Activated naive CD4-positive, alpha-beta T cell treated with Interleukin-2 at 50 U/mL for 16 hours (primary cell): ENCODE measurements around the gene ONECUT1.

ENCODE experiments used
- DNase-seq: peaks from one replicate; pipeline ENCODE4 v3.0.0-alpha.2; 2020

ONECUT1 gene

DNA sequence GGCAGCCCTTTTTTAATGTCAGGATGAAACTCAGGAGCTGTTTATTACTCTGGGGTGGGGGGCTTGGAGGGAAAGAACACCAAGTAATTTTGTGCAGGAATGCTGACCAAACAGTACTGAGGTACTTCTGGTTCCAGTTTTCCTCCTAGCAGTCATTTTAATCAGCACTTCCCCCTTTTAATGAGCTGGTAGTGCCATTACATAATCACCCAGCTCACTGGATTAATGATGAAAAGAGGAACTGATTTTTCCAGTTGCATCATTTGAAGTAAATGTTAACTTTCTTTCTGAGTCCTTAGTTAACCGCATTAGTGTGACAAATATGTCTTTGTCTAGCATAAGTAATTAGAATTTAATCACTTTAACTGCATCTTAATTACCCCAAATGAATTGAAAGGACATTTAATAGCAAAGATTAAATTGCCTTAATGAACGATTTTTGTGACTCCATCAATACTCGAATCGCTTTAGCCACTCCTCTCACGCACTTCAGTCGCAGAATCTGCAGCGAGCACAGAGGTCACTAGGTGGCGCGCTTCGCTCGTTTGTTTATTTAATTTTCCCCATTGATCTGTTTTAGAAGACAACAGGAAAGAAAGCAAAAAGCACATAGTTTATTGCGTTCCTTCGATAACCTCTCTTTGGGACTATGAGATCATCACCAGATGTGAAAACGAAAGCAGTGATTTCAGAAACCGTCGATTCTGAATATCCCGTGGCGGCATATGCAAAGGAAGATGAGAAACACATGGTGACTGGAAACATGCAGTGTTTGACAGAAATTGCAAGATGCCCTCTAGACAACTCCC is 9.8 kb downstream of the ONECUT1 start:
- peak; percentile 76 for DNase-seq

DNA sequence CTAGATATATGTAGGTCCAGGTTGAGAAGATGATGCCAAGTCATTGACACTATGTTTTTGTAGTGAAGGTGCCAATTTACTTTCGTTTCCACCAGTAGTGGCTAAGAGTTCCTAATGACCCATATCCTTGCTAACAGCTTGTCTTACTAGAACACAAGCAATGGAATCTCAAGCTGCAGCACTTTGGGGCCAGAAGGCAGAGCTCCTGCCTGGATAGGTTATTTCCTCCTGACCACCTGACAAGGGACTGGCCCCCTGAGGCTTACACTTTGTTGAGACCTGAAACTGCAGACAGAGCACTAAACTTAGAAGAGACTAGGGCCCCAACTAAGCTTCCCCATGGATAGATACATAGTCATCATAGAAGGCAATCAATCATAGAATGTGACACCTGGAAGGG is 11.7 kb downstream of the ONECUT1 start:
- DNase-seq: no peak

DNA sequence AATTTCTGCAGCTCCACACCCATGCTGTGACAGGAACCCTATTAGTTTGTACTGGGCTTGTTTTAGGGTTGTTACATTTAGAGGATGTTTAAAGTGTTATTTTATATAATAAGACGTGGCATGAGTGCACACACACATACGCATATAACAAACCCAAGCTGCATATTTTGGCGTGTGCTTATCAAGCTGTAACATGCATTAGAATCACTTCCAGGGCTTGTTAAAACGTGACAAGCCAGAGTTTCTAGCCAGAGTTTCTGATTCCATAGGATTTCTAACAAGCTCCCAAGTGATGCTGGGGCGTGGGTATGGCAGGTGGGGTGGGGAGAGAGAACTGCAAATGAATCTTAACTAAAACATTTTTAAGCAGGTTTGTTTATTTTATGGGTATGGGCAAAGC is 17.4 kb downstream of the ONECUT1 start:
- no peak for DNase-seq

DNA sequence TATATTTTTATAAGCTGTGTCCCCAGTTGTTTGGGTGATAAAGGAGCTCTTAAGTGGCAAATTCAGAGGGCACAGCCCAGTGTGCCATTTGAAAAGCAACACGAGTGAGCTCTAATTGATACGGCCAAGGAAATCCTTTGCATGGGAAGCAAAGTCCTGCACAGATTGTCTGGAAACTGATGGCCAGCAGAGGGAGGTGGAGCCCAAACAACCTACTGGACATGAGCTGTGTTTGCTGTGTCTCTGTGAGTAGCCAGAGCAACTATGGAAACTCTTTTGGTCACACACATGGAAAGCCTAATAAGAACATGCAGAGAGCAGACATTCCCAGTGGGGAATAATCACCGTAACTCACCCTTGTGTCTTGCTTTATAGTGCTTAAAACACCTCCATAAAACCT is 24.4 kb downstream of the ONECUT1 start:
- no peak for DNase-seq

DNA sequence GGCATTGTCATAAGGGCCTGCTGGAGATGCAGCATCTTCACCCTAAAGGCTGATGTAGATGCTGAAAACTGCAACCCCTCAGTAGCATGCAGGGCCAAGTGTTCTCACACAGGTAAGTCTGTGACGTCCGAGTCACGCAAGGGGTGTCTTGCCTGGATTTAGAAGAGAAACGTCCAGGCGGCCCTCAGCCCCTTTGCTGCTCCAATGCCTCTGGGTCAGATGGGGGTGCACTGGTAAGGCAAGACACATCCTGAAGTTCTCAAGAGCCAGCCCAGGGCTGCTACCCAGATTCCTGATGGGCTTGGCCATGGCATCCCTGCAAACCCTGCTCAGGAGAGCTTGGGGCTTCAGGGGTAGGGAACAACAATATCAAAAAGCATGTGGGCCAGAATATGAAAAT is 25.4 kb downstream of the ONECUT1 start:
- no peak for DNase-seq

DNA sequence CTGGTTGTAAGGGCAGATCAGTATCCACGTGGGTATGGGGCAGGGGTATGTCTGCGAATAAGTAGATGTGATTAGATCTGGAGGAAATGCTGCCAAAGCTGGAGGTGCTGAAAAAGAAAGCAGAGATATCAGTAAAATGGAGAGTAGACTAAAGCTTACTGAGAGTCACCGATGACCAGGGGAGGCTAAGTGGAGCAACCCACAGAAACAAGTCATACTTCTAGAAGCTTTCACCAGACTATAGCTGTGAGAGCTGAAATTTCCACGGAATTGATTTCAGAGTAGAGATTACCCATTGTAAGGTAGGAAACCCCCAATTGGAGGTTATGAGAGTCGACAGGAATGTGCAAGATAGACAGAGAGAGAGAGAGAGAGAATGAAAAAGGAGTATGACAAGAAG is 27.5 kb downstream of the ONECUT1 start:
- DNase-seq: no peak

DNA sequence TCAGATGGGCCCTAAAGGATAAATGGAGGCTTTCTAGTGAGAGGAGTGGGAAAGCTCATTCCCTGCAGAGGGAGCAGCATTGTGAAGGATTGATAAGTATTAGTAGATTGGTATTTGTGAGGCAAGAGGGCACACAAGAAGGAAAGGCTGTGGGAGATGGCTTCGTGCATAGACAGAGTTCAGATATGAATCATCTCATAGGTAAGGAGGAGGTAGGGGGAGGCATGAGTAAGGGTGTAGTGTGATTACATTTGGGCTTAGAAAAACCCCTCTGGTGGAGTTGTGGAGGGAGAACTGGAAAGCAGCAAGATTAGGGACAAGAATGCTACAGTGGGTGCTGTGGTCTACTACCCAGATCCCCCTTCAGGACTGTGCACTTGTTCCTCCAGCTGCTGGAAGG is 29.6 kb downstream of the ONECUT1 start:
- no peak for DNase-seq

DNA sequence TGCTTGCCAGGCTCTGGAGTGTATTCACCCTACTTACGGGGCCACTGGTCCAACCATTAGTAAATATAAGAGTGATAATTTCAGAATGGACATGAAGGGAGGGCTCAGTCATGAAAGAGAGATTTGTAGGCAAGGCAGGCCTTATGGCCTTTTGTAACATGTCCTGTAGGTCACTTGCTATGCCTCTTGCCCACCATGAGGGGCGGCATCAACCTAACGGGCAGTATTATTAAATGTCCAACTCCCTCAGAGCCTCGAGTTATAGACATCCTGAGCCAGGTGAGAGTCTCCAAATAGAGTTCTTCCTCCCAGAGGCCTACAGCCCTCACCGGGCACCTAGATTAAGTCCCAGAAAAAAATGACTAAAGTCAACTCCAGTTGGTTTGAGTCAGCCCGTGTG is 30.2 kb downstream of the ONECUT1 start:
- no peak for DNase-seq

DNA sequence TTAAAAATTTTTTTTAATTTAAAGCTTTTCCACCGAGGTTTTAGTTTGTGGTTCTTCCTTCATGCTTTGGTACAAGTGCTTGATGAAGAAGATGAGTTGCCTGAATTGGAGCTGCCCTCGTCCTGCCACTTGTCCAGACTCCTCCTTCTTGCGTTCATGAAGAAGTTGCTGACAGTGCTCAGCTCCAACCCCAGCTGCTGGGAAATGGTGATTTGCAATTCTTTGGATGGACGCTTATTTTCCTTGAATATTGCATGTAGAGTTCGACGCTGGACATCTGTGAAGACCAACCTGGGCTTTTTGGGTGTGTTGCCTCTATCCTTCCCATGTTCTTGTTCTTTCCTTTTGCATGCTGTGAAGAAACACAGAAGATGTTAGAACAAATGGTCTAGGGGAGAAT is 32.6 kb downstream of the ONECUT1 start:
- DNase-seq: no peak

DNA sequence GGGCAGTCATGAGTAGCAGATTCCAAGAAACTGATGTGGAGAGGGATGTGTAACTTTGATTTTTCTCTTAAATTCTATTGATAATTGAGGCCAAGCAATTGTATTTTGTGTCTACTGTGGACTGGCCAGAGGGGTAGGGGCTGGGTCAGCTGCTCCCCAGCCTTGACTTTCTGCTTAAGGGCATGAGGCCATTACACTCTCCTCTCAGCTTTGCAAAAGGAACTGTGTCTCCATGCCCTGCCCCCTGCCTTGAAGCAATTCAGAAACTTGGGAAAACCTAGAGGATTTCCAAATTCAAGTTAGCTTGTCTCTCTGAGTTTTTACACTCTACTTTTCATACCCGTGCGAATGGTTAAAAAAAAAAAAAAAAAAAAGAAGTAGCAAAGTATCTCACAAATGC is 38.6 kb downstream of the ONECUT1 start:
- DNase-seq: no peak

DNA sequence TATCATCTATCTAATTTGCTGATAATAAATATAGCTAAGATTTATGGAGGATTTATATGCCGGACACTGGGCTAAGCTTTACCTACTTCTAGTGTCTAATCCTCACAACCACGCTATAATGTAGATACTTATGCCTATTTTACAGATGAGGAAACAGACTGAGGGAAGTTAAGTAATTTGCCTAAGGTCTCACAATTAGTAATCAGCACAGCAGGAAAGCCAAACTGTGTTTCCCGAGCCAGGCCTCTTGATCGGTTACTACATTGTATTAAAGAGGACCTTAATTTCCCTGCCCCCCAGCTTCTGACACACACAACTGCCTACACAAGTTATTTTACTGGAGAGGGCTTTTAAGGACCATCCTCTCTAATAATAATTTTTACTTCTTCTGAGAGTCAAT is 40.9 kb downstream of the ONECUT1 start:
- no peak for DNase-seq

DNA sequence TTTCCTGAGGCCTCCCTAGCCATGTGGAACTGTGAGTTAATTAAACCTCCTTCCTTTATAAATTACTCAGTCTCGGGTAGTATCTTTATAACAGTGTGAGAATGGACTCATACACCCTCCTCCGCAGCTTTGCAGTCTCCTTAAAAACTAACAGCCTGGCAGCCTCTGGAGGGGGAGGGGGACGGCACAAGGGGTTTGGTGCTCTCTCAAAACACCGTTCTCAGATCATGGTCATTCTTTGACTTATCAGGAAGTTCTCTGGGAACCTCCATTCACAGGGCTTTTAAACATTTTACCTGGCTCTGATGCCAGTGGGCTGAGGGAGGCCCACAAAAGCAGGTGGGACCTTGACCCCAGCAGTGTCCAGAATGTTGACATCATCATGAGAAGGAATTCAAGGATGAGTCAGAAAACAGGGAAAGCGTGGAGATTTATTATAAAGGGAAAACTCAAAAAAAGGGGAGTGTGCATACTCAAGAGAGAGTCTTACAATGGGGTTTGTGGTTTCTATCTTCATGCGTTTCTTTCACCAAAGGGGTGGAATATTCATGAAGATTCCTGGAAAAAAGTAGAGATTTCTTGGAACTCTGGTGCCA is 43.9 kb downstream of the ONECUT1 start:
- no peak for DNase-seq

DNA sequence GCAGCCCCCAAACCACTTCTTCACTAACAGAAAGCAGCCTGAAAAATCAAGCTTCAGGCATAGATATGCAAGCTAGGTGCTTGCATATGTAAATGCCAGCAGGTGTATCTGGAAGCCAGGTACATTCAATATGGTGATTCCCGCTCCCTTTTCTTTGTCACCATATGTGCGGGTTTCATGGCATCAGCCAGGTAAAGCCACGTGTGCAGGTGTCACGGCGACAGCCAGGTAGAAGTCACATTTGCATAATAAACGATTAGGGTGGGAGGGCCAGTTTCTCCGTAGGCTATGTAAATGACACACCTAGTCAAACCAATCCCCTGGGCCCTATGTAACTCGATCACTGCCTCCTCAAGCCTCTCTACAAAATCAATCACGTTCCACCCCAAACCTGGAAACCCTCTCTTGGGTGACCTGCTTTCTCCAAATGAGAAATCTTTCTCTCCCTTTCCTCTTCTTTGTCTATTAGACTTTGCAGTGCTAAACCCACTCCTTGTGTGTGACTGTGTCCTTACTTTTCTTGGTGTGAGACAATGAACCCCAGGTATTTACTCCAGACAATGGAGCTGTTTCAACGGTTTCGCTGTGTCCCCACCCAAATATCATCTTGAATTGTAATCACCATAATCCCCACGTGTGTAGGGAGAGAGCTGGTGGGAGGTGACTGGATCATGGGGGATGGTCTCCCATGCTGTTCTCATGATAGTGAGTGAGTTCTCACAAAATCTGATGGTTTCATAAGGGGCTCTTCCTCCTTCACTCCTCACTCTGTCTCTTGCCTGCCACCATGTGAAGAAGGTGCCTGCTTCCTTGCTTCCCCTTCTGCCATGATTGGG is 44.6 kb downstream of the ONECUT1 start:
- DNase-seq: no peak

DNA sequence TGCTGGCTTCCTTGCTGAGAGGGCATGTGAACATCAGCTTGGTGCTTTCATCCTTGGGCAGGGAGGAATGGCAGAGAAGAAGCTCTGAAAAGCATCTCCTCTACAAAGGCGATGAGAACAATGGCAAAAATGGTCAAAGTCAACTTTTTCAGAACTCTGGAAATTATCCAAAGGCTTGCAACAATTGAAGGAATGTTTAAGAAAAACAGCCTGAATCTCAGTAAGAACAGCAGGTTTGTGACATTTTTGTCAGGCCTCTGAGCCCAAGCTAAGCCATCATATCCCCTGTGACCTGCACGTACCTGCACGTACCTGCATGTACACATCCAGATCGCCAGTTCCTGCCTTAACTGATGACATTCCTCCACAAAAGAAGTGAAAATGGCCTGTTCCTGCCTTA is 51.8 kb downstream of the ONECUT1 start:
- DNase-seq: no peak

DNA sequence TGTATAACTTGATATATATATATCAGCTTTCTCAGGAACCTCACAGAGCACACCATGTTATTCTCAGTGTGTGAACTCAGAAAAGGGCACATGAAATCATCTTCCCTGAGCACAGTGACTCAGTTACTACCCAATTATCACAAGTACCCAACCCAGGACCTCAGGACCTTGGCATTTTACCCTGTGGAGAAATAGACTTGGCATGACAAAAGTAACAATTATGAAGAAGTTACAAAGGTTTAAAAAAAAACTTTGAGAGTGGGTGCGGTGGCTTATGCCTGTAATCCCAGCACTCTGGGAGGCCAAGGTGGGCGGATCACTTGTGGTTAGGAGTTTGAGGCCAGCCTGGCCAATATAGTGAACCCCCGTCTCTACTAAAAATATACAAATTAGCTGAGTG is 52.4 kb downstream of the ONECUT1 start:
- no peak for DNase-seq

DNA sequence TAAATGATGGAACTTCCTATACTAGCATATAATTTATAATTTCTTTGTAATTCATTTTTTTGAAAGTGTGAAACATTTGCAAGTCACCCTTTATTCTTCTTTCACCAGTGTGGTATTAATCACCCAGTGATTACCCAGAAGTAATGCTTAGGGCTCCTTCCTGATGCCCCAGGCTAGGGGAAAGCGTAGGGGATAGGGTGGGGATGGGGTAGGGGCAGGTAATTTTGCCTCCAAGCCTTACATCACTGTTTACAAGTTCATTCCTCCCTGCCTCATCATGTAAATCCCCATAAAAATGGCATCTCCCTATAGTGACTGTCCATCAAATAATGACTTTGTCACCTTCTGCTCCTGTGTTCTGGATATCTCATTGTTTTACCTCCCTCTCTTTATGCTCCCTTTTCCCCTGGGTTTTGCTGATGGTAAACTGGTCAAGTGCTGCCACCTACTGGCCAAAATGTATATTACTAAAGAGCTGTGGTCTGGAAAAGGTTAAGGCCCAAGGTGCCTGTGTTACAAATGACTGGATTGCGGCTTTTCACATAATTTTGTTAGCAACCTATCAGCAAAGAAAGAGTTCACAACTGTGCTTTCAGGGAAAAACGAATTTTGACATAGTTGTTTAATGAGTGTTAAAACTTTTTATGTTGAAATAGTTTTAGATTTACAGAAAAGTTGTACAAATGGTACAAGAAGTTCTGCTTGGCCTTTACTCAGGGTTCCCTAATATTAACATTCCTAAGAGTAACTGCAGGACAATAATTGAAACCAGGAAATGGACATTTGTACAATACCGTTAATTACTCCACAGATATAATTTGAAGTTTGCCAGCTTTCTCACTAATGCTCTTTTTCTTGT is 54.7 kb downstream of the ONECUT1 start:
- DNase-seq: peak; percentile 58

DNA sequence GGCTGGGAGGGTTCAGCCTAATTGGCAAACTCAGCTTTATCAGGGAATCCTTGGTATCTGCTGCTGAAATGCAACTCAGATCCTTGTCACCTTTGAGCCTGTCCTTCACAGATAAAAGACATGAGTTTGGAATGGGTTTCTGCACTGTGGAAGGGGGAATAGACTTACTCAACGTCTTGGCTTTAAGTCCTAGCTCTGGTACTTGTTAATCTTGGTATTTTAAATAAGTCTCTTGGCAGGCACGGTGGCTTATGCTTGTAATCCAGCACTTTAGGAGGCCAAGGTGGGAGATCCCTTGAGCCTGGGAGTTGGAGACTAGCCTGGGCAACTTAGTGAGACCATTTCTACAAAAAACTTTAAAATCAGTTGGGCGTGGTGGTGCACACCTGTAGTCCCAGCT is 55.8 kb downstream of the ONECUT1 start:
- no peak for DNase-seq

DNA sequence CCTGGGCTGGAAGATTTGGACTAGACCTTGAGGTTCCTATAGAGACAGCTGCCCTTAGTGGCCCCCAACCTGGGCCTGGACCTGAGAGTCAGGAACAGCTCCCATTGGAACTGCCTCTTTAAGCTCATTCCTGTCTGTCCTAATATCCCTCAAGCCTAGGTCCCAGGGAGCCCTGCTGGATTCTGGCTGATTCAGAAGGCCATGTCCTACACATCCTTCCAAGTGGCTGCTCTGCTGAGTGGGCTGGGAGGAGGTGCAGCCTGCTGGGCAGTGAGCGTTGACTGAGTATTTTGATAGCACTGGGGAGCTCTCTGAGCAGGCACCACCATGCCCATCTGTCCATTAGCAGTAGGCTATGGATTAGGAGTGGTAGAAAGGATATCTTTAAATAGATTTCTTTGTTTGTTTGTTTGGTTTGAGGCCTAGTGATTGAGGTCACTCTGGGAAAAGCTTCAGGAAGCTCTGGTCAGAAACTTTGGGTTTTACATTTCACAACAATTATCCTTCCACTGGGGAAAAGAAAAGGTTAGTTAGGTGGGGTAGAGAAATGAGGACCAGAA is 56.4 kb downstream of the ONECUT1 start:
- DNase-seq: no peak

DNA sequence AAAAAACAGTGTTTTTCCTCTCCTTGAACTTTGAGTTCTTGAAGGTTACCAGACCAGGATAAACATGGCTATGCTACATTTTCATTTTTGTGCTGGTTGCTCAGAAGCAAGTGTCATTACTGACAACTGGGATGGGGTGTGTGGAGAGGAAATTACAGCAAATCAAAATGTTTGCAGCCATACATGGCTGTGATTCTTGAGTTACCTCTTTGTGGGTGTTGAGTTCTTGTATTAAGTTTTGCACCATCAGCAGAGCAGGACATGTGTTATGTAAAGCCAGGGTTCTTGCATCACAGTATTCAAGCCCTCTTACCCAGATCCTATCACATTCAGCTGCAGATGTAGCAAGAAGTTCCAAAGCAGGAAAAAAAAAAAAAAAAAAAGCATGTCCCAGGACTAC is 57.0 kb downstream of the ONECUT1 start:
- no peak for DNase-seq

DNA sequence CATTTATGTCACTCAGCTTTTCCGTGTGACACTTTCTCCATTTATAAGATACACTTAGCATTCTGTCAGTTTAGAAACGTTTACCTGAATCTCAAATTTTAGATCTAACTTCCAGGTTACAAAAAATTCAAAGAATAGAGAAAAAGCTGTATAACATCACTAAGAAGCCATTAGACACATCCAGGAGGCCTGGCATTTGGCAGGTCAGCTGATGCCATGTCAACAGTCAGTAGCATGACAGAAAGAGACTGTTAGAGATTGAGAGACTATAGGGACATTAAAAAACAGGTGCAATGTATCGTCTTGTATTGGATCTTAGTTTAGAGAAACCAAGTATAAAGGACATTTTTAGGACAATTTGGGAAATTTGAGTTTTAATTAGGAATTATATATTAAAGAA is 57.6 kb downstream of the ONECUT1 start:
- DNase-seq: no peak

DNA sequence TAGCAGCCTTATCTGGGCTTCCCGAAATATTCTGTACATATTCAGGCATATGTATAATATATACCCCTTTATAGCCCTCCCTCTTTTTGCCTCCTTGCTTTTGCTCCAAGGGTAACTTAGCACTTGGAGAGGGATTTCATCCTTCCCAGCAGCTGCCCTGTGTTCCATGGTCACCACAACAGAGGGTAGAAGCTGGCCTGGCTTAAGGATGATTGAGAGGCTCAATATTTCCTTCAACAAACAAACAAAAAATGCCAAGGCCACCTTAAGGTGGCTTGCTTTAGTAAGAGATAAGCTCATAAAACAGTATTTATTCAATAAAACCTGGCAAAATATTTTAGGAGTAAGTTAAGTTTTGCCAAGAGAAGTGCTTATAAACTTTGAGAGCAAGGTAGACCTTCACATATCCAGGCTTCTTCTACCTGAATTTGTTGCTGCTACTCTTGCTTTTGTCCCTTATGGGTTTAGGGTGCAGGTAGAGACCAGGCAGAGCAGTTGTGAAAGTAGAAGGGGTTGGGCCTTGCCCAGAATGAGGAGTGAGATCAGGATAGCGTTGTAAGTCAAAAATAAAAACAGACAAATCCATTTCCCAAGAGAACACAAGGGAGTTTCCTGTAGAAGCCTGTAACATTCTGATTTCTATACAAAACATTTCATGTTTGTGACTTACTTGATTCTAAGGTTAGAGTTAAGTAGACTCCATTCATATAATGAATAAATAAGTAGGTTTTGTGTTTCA is 58.2 kb downstream of the ONECUT1 start:
- no peak for DNase-seq

DNA sequence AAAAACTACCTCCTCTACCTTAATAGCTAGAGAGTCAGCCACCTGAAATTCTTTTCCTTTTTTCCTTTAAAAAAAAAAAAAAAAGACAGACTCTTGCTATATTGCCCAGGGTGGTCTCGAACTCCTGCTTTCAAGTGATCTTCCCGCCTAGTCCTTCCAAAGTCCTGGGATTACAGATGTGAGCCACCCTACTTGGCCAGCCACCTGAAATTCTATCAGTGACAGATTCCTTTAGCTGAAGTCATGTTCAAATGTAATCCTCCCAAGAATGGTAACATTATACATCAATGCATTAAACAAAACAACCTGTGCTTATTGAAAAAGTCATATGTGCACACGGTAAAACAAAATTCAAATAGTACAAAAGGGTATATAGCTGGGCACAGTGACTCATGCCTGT is 59.1 kb downstream of the ONECUT1 start:
- DNase-seq: no peak
